ENCODE results near the gene KCNQ1.

The KCNQ1 gene

GRCh38 chr11:2862395-2863275, 417.8 kb downstream of the KCNQ1 start:
- DNase-seq (ENCODE audit: low spot score), result peak; percentile 55

DNA sequence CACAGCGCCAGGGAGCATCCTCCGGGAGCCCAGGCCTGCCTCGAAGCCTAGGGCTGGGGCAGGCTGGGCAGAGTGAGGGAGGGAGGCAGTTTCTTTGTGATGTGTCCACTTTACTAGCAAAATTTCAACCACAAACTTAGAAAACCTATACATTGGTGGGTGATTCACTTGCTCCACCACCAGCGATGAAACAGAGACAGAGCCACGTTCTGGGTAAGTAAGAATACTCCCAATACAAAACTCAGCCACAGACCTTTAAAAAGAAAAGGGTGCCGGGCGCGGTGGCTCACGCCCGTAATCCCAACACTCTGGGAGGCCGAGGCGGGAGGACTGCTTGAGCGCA, 418.4 kb downstream of the KCNQ1 start:
- DNase-seq (ENCODE audit: low spot score), result no peak

GRCh38 chr11:2864901-2865300, 420.1 kb downstream of the KCNQ1 start:
- DNase-seq (ENCODE audit: low spot score), result no peak

GRCh38 chr11:2865922-2866577, 421.2 kb downstream of the KCNQ1 start:
- no peak for DNase-seq (ENCODE audit: low spot score)

DNA sequence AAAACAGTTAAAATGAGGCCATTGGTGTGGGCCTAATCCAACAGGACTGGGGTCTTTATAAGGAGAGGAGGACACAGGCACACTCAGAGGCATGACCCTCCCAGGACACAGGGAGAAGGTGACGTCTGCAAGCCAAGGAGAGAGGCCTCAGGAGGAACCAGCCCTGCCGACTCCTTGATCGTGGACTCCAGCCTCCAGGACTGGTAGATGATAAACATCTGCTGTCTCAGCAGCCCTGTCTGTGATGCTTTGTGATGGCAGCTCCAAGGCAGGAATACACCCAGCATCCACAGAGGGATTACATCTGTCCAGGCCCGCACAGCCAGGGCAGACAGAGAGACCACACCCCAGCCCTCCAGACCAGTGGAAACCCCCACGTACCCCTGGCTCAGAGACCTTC, 422.3 kb downstream of the KCNQ1 start:
- DNase-seq (ENCODE audit: low spot score), result no peak

- DNase-seq (ENCODE audit: low spot score), result no peak
Measured at GRCh38 chr11:2867722-2868505, 423.1 kb downstream of the KCNQ1 start.

DNA sequence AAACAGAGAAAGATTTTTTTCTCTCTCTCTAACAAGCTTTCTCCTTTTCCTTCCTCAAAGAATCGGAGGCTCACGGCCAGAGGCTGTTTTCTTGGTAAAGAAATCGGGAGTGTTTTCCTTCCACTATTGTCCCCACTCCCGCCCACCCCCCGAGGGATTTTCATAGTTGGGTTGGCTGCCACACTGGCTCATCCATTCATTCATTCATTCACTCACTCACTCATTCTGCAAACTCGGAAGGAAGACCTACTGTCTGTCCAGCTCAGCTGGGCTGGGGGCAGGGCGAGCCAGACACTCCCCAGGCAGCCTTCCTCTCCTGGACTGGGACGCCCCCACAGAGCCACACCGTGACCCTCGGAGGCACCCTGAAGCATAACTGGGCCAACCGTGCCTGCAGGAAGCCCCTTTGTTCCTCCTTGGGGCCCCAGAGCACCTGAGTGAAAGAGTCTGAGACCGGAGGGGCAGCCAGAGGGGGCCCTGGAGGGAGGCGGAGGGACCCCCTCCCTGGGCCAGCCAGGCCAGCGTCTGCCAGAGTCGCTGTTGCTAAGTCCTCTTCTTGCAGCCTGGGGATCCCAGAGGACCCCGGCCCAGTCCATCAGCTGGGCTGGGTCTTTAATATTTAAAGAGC, 423.8 kb downstream of the KCNQ1 start:
- no peak for DNase-seq (ENCODE audit: low spot score)

- DNase-seq (ENCODE audit: low spot score), result no peak
Measured at GRCh38 chr11:2869134-2869526, 424.3 kb downstream of the KCNQ1 start.

GRCh38 chr11:2869561-2870427, 425.0 kb downstream of the KCNQ1 start:
- no peak for DNase-seq (ENCODE audit: low spot score)

GRCh38 chr11:2870460-2870859, 425.7 kb downstream of the KCNQ1 start:
- no peak for DNase-seq (ENCODE audit: low spot score)

GRCh38 chr11:2870969-2871680, 426.3 kb downstream of the KCNQ1 start:
- no peak for DNase-seq (ENCODE audit: low spot score)

GRCh38 chr11:2874963-2875362, 430.2 kb downstream of the KCNQ1 start:
- DNase-seq (ENCODE audit: low spot score), result no peak

DNA sequence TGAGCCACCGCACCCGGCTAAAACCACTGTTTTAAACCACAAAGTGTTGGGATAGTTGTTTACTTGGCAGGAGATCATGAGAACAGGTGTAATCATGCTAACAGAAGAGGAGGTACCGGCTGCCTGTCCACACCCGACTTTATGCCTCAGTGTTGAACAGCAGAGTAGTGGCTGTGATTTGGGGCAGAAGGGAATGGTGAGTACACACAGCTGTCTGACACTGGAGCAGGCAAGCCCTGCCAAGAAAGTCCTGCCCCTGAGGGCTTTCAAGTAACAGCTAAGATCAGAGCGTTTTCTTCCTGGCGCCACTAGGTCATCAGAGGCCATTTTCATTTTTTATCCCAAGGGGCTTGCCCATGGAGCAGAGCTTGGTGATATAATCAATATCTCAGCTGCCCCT, 432.7 kb downstream of the KCNQ1 start:
- DNase-seq (ENCODE audit: low spot score), result no peak

GRCh38 chr11:2878782-2879181, 434.0 kb downstream of the KCNQ1 start:
- DNase-seq (ENCODE audit: low spot score), result no peak

GRCh38 chr11:2880646-2881045, 435.8 kb downstream of the KCNQ1 start:
- DNase-seq (ENCODE audit: low spot score), result no peak

DNA sequence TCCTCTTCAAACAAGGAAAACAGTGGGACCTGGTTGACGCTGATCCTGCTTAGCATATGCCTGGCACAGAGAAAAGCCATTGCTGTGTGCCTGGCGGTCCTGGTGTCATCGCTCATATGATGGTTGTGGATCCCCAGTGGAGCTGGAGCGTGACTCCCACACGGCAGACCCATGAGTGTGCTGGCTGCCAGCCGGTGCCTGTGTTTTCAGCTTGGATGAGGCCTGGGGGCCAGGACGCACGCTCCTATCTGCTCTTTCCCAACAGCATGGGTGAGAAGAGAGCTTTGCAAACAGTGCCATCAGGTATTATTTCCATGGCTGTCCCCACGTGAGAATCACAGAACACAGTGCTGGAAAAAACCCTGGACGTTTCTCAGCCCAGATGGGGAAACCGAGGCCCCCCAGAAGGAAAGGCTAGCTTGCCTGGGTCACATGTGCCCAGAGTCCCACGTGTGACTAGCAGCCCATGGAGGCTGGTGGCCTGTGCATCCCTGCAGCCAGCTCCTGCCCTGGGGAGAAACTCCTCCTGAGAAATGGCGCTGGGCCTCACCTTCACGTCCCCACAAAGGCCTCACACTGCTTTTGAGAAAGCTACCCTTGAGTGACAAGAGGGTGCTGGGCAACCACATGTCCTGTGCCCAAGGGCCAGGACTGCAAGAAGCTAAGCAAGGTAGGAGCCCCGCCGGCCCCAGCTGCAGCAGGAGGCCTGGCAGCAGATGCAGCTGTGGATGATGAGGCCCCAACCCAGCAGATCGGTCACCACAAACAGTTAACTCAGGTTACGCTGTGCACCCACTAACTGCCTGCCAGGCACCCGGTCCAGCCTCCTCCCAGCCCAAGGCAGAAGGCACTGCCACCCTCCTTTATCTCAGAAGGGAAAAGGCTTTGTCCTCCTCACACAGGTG, 436.5 kb downstream of the KCNQ1 start:
- no peak for DNase-seq (ENCODE audit: low spot score)

GRCh38 chr11:2881981-2882375, 437.2 kb downstream of the KCNQ1 start:
- DNase-seq (ENCODE audit: low spot score), result no peak

- DNase-seq (ENCODE audit: low spot score), result no peak
Measured at GRCh38 chr11:2882396-2883110, 437.7 kb downstream of the KCNQ1 start.

- DNase-seq (ENCODE audit: low spot score), result no peak
Measured at GRCh38 chr11:2883640-2883978, 438.8 kb downstream of the KCNQ1 start.

All from AG20443 (cell line).